Tongue (tissue), 2 donors: ENCODE measurements around the gene SPNS2. TPM values are rescaled to one million over a fixed set of nuclear protein-coding genes. Genes with fewer than 3 reads are reported as not detected.

Experiments
- DNase-seq: peaks from one replicate; pipeline ENCODE4 v3.0.0-alpha.2; 2015
- total RNA-seq: library from RNA; depleted of rRNA; stranded (reverse); fragments of >200 nt; gene quantifications from one replicate; pipeline ENCODE4 v1.2.3, GENCODE V29; 2014

The SPNS2 gene
- total RNA-seq, 1 donor from 2014 or later = 19.9 TPM

DNA sequence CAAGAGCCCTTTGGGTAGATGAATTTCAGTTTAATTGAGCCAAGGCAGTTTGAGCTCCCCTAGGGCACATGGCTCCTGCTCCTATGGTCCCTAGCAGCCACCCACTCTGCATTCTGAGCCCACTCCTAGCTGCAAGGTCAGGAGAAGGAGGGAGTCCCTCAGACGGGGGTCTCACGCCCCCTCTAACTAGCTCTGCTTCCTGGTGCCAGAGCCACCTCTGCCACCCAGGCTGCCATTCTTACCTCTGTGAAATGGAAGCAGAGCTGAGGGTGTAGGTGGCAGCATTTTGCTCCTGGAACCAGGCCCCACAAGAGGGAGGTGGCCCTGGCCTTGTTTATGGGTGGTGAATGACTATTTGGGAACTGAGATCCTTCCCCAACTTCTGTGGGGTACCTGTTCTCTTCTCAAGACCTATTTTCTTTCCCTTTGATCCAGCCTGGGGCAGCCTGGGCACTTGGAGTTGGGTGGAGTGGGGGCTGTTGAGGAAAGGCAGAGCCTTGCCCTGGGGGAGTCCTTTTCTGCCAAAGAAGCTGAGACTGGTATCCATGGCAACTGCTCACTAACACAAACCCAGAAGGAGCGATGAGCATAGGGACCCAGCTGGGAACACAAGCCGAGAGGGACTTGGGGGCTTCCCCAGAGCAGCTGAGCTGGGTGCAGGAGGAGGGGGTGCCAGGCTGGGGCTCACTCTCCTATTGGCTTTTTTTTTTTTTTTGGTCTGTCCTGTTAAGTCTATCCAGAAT lies 4.8 kb downstream of the SPNS2 start:
- no peak for DNase-seq

DNA sequence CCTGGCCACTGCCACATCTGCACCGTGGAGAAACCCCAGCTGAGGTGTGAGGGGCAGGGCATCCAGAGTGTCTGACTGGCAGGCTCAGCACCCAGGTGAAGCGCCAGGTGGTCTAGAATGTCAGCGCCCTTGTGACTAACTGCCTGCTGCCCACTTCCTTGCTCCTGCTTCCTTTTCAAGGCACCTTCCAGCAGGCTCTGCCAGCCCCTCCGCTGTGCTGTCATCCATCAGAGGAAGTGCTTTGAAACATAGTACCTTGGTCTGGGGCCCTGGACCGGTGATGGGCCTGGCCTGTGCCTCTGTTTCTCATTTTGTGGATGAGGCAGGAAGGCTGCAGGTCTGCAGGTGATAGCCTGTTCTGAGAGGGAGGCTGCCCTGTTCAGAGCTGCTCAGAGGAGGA lies 5.5 kb downstream of the SPNS2 start:
- DNase-seq = no peak

DNA sequence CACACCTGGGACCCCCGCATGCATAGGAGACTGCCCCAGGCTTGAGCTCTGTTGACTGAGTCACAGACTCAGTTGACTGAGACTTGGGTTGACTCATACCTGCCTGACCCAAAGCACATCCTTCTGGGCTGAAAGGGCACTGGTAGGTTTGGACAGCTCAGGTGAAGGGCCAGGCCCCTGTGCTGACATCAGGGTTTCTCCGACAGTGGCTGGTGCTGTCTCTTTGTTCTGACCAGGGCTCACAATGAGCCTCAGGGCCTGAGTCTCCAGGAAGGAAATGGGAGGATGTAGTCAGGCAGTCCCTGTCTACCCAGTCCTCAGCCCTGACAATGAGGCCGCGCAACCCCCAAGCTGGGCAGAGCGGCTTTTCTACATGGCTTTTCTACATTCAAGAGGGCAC lies 6.5 kb downstream of the SPNS2 start:
- DNase-seq = no peak

DNA sequence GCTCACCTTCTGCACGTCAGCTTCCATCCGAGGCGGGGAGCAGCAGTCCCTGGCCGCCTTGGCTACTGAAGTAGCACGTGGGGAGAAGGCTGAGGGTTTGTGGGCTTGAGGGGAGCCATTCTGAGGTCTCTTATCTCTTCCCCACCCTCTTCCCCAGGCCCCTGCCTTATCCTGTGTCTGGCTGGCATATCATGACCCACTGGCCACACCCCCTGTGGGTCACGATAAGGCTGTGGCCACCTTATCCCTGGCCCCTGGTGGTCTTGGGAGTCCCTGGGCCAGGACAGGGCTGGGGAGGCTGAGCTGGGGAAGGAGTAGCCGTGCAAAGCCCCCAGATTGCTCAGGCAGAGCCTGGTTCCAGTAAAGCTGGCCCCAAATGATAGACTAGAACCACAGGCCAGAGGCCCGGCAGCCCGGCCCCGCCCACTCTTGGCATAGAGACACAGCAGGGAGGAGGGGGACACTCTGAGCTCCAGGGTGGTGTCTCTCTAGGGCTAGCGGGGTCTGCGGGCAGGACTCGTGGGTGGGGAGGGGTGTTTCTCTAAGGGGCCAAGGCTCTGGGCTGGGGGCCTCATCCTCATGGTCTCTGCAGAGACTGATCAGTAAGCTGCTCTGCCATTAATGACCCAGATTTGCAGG lies 7.6 kb downstream of the SPNS2 start:
- no peak for DNase-seq

DNA sequence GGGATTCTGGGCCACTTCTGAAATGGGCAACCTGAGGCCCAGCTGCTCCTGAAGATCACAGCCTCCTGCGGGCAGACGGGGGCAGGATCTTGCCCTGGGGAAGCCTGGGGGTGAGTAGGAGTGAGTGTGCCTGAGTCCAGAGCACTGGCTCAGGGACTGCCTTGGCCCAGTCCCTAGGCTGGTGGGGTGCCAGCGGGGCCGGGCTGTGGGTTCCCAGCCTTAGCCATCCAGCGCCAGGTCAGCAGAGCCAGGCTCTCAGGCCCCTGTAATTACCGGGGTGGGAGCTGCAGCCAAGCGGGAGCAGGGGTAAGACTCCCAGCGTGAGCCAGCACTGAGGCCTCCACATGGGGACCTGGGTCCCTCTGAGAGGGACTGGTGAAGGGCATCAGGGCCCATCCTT lies 8.2 kb downstream of the SPNS2 start:
- DNase-seq = no peak

DNA sequence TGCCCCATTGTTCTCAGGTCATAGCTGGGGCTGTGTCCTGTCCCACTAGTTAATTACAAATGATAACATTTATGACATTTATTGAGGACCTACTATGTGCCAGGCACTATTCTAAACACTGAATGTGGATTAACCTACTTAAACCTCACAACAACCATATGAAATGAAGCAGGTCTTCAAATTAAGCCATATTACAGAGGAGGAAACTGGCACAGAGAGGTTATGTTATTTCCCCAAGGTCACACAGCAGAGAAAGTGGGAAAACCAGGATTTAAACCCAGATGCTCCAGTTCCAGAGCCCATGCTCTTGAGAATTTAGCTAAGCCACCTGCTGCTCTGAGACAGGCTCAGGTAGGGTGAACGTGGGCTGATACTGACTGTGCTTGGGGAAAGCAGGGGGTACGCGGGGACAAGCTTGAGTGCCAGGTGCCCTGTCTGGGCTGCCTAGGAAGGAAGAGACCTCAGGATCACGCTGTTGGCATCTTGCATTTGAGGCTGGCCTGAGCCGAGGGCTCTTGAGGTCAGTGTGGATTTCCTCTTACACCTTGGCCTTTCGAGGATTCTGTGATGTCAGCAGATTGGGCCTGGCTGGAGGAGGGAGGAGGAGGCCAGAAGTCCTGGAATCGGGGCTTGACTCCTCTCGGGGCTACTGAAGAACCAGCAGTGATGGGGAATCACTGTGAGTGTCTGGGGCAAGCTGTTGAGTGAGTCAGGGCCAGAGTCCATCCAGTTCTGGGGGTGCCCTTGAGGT lies 8.9 kb downstream of the SPNS2 start:
- DNase-seq = no peak

DNA sequence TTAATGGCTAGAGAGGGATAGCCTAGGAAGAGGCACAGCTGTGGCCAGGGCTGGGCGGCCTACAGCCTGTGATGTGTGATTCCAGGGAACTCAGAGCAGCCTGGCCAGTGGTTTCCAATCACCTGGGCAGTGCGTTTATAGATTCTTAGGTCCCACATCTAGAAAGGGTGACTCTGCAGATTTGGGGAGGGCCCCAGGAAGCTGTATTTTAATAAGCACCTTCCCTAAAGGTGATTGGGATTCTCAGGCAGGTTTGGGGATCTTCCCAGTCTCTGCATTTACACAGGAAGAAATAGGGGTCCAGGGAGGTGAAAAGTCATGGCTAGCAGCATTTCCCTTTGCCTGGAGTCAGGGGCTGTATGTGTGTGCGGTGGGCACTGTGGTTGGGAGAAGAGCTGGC lies 9.5 kb downstream of the SPNS2 start:
- DNase-seq = no peak

DNA sequence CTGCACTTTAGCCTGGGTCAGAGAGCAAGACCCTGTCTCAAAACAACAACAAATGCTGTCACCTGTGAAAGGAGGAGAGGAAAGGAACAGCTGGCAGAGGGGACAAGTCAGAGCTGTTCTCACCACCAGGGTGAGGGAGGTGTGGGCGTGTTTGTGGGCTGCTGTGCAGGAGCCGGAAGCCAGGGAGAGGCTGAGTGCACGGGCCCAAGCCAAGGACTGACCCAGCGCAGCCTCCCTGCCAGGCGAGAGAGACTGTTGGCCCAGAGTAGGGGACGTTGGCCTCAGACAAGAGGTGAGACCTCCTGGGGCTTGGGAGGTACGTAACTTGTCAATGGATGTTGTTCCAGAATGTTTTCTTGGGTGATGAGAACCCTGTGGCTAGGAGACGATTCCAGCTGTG lies 10.7 kb downstream of the SPNS2 start:
- DNase-seq = no peak

DNA sequence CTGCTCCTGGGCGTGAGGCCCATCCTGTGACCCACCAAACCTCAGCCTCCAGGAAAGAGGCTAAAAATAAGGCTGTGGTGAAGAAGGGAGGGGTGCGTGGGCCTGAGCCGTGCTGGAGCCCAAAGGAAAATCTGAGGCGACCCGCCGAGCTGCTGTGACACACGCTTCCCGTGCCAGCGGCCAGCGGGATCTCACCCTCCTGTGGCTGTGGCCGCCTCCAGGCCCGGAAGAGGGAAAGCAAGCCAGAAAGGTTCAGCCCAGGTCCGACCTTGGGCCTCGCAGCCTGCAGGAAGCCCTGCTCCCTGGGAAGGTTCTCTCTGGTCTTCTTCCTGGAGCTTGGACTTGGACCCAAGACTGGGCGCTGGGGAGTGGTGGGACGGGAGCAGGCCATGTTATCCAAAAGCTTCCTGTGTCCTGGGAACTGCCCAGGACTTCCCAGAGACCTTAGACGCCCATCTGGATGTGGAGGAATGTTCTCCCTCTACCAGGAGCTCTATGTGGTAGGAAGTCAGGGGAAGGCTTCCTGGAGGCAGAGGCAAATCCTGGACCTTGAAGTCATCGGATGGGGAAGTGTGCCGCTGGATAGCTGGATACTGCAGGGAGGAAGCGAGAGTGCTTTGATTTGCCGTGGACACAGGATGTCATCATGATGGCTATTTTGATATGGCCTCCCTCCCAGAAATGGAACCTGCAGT lies 11.4 kb downstream of the SPNS2 start:
- no peak for DNase-seq

DNA sequence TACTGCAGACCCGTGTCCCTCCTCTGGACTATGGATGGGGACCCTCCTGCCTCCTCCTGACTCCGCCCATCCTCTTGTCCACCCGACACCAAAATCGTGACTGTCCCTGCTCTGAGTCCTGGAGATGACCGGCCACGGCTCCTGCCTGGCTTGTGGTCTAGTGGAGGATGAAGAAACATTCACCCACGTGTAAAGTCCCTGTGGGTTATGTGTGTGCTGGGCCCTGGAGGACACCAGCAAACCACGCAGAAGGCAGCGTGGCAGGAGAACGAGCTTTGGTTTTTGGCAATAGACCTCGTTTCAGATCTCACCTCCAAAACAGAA lies 11.9 kb downstream of the SPNS2 start:
- DNase-seq = no peak

DNA sequence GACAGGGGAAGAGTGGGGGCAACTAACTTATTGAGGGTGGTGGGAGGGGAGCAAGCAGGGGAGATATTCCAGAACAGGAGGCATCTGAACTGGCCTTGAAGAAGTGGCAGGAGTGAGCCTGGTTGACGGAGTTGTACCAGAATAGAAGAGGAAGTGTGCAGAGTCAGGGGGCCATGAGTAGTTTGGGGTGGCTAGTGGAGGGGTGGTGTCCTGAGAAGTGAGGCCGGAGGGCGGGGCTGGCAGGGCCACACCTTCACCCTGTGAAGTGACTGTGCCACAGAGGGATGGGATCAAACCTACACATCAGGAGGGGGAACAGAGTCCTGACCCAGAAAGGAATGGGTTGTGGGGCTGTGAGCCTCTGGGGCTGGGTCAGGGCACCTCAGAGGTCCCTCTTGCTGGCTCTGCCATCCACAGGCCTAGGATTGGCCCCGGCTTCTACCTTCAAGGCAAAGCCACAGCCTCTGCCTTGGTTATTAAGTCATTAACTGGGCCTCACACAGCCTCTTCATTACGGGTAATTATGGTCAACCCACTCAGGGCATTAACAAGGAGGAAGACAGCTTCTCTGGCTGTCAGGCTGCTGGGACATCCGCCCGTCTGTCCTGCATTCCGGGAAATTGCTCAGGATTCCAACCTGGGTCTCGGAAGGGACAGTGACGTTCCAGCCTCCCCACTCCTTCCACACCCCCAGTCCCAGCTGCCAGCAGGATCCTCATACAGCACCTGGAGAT lies 12.7 kb downstream of the SPNS2 start:
- no peak for DNase-seq

DNA sequence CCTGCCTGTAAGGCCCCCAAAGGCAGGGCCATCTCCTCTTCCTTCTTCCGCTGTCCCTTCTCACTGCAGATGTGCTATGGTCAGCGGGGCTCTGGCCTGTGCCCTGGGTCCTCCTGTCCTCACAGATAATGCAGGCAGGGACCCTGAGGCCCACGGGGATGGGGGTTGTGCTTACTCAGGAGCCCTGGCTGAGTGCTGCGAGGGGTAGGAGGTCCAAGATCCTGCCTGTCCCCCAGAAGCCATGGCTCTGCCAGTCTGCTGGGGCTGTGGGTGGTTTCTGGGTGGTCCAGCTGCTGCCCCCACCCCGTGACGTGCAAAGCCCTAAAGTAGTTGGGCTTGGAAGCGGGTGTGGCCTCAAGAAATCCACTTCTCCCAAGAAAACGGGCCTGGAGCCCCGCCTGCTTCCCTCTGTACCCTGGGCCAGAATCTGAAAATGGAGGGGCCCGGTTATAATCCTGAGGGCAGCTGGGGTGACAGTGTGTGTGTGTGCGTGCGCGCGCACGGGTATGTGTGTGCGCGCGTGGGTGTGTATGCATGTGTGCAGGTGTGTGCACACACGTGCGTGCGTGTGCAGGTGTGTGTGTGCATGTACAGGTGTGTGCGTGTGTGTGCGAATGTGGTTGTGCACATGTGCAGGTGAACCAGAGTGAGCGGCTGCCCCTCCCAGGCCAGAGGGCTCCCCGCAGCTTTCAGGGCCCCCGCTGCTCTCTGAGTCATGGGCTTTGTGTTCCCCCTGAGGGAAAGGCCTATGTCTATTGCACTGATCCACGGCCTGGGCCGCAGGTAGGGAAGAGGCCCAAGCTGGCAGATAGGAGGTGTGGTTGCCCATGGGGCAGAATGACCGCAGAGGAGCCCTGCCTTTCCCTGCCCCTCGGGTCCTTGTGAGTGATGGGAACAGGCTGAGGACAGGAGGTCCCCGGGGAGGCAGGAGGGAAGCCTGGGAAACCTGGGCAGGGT lies 13.8 kb downstream of the SPNS2 start:
- DNase-seq = no peak

DNA sequence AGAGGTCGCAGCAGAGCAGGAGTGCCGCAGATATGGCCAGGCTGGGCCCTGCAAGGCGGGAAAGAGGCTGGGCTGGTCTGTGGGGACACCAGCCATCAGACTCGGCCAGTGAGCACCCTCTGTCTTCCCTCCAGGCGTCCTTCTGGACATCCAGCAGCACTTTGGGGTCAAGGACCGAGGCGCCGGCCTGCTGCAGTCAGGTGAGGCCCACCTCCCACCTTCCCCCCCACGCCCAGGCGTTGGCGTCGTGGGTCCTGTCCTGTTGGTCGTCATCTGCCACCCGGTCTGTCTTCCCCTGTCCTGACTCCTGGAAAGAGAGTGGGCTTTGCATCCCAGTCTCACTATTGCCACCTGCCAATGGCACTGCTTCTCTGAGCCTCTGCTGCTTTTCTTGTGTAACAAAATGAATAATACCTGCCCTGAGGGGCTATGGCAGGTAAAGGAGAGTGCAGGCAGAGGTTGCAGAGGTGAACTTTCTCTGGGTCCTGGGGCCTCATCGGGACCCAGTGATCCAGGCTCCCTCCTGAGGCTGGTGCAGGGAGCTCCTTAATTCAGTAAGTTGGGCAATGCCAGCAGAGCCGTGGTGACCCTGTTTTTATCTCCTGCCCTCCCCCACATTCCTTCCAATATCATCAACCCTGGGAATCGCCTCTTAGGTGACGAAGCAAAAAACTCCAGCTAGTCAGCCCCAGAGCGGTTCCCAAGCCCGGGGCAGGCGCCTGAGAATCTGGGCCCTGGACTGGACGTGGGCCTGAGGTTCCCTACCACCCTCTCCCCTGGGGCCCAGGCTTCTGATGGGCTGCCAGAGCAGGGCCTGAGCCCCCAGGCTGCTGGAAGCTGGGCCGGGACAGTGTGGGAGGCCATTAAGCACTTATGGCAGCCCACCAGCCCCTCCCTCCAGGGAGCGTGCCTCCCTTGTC lies 14.7 kb downstream of the SPNS2 start:
- no peak for DNase-seq

DNA sequence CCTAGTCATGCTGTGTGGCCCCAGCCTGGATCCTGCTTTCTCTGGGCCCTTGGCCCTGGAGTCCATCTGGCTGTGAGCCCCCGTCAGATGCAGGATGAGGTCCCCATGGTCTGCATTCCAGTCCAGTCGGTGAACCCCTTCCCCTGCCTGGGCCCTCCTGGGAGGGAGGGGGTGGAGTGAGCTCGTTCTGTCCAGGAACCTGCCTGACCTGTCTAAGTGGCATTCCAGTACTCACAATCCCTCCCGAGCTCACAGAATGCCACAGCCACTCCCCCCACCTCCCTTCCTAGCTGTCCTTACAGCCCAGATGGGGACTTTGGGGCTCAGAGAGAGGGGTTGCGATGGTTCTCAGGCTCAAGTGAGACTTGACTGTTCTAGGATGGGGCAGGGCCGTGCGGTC lies 15.5 kb downstream of the SPNS2 start:
- peak; percentile 45 for DNase-seq

DNA sequence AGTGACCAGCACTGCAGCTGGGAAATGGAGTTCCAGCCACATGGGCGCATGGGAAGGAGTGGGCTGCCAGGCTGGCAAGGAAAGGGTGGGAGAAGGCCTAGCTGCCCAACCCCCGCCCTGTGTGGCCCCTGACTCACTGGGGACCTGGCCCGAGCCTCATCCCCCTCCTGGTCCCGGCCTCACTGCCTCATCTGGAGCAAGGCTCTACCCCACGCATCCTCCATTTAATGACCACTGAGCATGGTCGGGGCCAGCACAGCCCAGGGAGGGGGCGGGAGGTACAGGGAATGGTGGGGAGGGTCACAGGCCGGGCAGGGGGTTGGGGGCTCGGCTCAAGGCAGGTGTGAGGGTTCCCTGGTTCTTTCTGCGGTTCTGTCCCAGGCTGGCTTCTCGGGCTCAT lies 16.1 kb downstream of the SPNS2 start:
- DNase-seq = no peak

DNA sequence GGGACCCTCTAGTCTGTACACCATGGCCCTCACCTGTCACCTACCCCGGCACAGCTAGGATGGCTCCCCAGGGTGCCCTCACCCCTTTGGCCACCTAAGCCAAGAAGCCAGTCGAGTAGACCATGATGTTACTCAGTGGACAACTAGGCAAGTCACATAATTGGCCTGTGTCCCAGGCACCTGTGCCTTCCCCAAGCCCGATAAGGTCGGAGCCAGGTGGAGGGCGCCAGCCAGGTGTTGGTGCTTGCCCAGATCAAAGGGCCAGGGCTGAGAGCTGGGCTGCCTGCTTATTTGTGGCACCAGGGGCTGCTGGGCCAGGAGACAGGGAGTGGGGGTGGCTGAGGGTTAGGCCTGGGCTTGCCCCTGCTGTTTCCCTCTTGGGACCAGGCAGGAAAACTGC lies 16.8 kb downstream of the SPNS2 start:
- DNase-seq = no peak

DNA sequence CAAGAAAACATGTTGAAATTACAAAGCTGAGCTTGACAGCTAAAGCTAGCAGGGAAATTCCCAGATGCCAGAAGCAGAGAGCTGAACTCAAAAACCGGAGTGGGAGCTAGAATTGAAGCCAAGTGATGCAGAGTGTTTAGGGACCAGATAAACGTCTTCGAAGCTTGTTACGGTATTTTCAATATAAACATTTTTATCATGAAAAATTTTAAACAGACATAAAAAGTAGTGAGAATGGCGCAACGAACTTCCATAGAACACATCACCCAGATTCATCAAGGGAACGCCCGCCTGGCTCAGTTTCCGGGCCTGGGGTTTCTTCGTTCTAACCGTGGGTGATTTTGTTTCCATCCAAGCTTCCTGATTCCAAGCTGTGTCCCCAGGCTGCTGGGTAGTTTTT lies 18.1 kb downstream of the SPNS2 start:
- DNase-seq = peak; percentile 60

DNA sequence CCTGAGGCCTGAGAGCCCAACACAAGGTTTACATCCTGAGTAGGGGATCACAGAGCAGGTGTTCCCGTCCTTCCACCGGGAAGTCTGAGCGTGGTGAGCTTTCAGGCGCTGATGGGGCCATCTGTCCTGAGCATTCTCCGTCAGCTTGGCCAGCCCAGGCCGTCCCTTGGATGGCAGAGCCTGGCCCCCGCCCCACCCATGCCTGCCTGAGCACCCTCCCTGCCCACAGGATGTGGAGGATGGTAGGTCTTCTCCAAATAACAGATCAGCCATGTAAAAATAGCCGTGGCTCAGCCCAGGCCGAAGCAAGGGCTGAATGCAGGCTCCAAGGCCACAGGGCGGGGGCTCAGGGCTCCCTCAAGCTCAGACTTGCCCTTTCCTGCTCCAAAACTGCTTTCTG lies 20.2 kb downstream of the SPNS2 start:
- no peak for DNase-seq

DNA sequence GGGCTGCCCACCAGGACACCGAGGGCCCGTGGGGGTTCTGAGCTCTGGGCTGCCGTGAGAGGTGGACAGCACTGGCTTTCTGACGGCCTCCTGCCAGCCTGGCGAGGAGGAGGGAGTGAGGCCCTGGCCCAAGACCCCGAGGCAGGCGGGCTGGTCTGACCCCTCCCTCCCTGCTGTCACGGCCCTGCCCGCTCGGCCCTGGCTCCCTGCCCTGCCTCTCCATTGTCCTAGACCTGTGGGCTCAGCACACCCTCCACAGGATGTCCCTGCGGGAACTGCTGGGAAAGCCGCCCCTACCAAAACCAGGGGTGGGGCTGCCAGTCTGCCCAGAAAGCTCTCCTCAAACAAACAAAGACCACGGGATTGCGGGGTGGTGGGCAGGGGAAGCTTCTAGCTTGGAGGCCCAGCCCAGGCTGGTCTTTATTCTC lies 20.7 kb downstream of the SPNS2 start:
- no peak for DNase-seq
